GM19193 (cell line): Measurements from ENCODE around the gene NOTCH1.

Experiments used
- POLR2A ChIP-seq: IDR thresholded peaks from 4 replicates; pipeline ENCODE4 v1.6.1; 2011; ENCODE audit not compliant: insufficient read depth, insufficient read length; ENCODE audit errors: extremely low read depth

NOTCH1 gene

DNA sequence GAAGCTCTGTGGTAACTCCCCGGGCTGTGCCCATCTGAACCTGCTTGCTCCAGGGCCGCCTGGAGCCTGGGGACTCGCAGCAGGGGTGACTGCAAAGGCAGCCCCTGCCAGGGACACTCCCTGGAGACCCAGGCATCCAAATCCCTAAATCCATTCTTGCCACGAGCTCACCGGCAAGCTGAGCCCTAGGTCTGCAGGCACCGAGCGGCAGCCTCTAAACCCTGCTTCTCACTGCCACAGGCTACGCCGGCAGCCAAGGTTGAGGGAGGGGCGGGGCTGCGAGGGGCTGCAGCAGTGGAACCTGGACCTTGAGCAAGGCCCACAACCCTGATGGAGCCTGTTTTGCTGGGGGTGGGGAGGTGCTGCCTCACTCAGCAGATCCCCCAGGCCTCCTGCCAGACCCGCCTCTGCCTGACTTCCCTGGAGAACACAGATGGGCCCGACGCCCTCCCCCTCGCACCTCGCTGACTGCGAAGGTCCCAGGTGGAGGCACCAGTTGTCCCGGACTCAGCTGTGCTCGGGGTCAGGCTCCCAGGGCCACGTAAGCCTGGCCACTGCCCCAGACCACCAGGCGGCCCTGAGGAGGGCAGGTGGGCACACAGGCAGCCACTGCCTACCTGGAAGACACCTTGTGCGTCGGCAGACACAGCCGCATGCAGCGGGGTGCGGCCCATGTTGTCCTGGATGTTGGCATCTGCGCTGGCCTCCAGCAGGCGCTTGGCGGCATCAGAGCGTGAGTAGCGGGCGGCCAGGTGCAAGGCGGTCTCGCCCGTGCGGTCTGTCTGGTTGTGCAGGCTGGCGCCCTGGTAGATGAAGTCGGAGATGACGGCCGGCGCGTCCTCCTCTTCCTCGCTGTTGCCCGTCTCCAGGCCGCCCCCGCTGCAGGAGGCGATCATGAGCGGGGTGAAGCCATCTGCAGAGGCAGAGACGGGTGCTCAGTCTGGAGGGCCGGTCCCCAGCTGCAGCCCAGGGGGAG lies 45.6 kb downstream of the NOTCH1 start:
- TF ChIP-seq POLR2A, result no peak

DNA sequence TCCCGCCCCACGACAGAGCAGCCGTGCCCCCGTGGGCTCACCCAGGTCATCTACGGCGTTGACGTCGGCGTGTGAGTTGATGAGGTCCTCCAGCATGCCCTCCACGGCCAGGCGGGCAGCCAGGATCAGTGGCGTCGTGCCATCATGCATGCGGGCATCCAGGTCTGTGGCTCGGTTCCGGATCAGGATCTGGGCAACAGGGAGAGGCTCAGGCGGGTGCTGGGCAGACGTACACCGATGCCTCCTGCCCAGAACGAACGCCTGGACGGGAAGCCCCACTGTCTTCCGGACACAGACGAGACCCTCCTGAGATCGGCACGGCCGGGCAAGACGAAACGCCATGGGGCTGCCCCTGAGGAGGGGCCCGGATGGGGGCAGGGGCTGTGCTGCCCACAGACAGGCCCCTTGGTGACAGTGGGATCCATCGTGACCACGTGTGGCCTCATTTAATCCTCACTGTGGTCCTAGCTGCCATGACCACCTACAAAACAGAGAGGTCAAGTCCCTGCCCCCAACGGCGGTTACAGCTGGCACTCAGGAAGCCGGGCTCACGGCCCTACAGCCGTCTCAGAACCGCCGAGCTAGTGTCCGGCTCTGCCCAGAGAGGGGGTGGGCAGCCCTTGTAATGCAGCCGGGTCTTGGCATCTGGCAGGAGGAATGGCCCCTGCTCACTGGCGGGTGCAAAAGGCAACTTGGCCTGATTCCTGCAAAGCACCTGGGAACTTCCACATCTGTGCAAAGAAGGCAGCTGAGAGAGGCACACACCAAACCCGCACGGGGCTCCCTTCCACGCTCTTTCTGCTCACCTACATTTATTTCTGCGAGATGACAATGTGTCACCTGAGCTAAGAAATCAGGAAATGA lies 46.5 kb downstream of the NOTCH1 start:
- TF ChIP-seq POLR2A, result no peak

DNA sequence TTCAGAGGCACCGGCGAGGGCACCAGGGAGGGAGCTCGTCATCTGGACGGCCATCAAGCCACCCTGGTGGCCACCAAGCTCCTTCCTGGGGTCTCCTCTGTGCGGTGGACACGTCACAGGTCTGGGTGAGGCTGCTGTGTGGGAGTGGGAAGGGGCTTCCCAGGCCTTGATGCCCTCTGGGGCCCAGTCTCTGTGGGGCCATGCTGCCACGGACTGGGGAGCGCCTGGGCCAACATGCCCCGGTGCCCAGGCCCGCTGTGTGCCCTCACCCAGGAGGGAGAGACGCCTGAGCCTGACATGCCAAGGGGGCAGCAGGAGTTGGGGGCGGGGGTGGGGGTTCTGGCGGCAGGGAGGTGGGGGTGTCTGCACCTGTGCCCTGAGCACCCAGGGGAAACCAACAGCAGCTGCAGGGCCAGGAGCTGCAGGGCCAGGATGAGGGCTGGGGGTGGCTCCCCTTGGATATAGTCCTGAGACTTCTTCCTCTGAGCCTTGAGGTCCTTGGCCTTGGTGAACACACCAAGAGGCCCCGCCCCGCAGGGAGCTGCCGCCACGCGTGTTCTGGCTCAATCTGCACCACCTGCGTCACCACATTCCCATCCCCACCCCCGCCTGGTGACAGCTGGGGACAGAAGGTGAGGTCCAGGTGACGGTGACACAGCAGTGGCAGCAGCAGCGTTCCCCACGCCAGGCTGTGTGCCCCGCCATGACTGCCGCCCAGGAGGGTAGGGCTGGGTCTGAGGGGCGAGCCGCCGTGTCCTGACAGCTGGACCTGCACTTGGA lies 47.7 kb downstream of the NOTCH1 start:
- no peak for TF ChIP-seq POLR2A

DNA sequence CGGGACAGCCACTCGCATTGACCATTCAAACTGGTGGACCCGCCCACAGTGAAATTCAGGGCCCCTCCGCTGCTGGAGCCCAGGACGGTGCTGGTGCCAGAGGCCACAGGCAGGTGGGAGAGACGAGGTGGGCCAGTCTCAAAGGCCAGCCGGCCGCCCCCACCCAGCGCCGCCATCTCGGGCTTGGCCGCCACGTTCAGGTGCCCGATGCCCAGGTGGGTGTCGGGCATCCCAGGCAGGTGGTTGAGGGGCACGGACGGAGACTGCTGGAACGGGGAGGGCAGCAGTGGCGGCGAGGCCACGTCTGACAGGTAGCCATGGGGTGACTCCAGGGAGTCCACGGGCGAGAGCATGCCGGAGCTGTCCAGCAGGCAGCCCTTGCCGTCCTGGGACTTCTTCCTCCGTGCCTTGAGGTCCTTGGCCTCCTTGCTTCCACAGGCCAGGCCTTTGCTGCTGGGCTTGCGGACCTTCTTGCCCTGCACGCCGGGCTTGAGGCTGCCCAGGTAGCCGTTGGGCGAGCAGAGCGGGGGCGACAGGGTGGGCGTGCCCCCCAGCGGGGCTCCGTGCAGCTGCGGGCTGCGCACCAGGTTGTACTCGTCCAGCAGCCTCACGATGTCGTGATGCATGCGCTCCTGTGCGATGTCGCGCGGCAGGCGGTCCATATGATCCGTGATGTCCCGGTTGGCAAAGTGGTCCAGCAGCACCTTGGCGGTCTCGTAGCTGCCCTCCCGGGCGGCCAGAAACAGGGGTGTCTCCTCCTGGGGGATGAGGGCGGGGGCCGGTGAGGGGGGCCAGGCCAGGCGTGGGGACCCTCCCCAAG lies 48.8 kb downstream of the NOTCH1 start:
- no peak for TF ChIP-seq POLR2A

DNA sequence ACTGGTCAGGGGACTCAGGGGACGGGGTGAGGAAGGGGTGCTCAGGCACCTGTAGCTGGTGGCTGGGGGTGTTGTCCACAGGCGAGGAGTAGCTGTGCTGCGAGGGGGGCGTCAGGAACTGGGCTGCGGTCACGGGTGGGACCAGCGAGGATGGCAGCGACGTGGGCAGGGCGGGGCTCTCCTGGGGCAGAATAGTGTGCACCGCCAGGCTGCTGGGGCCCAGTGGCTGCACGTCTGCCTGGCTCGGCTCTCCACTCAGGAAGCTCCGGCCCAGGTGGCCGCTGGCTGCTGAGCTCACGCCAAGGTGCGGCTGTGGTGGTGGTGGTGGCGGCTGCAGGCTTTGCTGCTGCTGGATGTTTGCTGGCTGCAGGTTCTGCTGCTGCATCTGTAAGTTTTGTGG lies 49.7 kb downstream of the NOTCH1 start:
- no peak for TF ChIP-seq POLR2A

DNA sequence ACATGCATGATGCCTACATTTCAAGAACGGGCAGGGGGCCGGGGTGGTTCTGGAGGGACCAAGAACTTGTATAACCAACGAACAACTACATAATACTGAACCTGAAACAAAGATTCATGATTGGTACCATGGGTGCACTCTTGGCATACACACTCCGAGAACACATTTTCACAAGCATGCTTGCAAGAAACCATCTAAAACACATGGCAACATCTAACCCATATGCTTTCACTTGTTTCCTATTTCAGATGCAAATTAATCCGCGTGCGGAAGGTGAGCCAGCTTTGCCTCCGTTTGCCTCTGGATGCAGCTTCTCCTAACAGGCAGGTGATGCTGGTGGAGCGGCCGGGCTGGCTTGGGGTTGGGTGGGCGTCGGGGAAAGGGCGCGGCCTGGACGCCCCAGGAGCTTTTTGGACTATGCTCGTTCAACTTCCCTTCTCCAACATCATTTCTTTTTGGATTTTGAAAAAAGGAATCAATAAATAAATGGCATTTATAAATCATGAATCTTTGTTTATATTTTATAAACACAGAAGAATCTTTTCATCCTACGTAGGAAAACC lies 50.5 kb downstream of the NOTCH1 start:
- TF ChIP-seq POLR2A, result no peak

DNA sequence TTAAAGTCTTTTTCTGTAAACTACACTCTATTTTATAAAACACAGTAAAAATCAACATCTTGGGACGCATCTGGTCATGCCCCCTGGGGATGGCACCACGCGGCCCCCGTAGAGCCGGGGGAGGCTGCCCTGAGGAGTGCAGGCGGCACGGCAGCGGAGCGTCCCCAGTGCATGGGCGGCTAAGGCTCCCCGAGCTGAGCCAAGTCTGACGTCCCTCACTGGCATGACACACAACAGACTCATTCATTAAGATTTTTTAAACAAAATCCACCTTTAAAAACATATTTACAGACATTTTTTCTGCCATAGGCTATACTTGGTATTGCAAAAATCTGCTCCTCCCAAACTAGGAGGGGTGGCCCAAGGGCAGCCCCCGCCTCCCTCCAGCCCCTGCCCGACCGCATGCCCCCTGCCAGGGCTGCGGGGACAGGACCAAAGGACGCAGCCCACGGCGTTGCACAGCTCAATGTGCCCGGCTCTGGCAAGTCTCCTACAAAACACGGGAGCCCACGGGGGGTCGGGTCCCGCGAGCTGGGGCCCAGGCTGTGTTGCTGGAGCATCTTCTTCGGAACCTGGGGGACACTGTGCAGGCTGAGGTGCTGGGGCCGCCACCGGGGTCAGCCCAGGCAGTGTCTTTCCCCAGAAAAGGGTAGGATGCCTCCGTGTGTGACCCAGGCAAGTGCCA lies 51.2 kb downstream of the NOTCH1 start:
- TF ChIP-seq POLR2A, result no peak

DNA sequence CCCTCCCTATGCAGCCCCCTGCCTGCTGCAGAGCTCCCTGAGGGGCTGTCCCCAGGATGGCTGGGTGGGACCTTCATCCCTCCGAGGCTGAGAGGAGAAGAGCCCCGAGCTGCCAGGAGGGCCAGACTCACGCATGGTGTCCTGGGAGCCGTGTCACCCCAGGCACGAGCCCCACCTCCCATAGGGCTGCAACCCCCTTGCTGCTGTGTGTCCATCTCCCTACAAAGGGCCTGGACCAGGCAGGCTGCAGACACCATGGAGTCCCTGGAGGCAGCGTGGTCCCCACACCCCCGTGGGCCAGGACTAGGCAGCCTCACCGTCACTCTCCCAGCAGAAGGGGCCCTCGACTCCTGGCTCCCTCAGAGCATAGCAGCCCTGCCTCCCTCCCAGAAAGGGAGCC lies 51.8 kb downstream of the NOTCH1 start:
- no peak for TF ChIP-seq POLR2A

DNA sequence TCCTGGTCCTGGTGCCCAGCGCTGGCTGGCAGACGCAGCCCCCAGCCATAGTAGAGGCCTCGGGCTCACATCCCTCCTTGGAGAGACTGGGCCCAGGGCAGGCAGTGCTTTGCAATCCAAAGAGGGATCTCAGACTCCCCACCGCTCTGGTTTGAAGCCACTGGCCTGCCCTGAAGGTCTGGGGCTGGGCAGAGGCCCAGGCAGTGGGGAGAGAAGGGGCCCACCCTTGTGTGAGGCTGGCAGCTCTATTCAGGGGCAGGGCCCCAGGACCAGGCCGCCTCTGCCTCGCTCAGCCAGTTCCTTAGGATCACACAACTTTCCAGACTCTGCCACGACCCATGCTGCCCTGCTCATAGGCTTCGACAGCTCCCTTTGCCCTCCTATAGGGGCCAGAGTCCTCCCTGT lies 52.3 kb downstream of the NOTCH1 start:
- TF ChIP-seq POLR2A, result no peak

DNA sequence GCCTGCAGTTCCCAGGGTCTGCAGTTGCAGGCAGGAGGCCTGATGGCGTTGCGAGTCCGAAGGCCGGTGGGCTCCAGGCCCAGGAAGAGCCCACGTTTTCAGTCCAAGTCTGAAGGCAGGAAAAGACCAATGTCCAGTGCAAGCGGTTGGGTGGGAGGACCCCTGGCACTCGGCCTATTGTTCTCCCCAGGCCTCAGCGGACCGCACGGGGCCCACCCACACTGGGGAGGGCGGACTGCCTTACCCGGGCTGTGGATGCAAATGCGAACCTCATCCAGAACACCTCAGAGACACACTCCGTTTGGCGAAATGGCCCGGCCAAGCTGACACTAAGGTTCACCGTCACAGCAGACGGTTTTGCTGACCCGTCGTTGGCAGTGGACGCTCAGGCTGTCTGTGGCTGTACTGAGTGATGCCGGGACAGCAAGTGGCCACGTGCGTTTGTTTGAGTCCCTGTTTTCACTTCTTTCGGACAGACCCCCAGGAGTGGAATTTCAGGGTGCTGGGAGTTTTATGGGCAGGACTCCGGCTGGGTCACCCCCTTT lies 52.8 kb downstream of the NOTCH1 start:
- no peak for TF ChIP-seq POLR2A

DNA sequence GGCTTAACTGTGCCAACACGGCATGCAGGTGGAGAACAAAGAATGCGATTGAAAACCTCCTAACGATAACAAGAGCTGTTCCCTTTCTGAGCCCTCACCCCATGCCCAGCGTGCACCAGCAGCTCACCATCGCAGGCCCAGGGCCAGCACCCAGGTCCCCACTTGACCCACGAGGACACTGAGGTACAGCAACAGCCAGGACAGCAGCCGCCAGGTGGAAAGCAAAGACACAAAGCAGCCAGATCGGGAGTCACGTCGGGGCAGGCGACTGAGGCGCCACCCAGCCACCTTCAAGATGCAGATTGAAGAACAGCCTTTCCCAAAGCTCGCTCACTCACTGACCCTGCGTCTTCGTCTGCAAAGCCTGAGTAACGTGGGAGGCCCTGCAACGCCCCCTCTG lies 56.1 kb downstream of the NOTCH1 start:
- TF ChIP-seq POLR2A, result no peak

DNA sequence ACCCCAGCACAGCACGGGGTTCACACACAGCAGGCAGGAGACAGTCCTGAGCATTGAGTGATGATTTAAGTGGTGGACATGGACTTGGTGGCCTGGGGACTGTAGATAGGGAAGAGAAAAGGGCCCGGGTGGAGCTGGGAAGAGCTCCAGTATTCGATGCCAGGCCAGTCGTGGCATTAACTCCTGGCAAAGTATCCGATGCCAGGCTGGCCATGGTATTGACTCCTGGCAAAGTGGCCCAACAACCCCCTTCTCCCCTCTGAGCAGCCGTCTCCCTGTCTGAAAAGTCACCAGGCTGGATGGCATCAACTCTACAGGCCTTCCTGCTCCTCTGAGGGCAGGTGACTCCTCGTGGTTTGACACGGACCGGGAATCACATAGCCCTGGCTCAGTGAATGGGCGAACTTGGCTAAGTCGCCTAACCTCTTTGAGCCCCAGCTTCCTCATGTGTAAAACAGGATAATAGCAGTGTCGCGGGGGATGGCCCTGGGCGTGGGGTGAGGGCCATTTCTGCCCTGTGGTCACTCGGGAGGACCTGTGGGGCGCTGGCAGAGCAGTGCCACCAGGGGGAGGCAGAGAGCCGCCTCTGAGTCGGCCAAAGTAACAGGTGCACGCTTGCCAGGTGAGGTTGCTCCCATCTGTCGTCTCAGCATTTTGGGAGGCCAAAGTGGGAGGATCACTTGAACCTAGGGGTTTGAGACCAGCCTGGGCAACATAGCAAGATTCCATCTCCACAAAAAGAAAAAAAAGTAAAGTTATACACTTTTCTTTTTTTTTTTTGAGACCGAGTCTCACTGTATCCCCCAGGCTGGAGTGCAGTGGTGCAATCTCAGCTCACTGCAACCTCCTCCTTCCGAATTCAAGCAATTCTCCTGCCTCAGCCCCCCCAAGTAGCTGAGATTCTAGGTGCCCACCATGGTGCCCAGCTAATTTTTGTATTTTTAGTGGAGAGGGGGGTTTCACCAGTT lies 57.3 kb downstream of the NOTCH1 start:
- TF ChIP-seq POLR2A, result no peak
